GM12878 (cell line): Measurements from ENCODE around the gene CFAP58. TPM values are rescaled to one million over a fixed set of nuclear protein-coding genes. Genes with fewer than 3 reads are reported as not detected.

Experiments
- ATF7 ChIP-seq: fragments of 450-650 bp; IDR thresholded peaks from 2 replicates; pipeline ENCODE4 v1.6.1; 2016; ENCODE audit warnings: low read depth, mild to moderate bottlenecking
- BACH1 ChIP-seq: fragments of 450-650 bp; IDR thresholded peaks from 2 replicates; pipeline ENCODE4 v1.6.1; 2017; ENCODE audit warnings: mild to moderate bottlenecking, borderline replicate concordance
- CHD2 ChIP-seq: IDR thresholded peaks from 2 replicates; pipeline ENCODE4 v1.6.1; 2011; ENCODE audit warnings: low read depth, low read length, improper control_type of control experiment, borderline replicate concordance
- CREB1 ChIP-seq: IDR thresholded peaks from 2 replicates; pipeline ENCODE4 v1.6.1; 2012; ENCODE audit warnings: low read depth, mild to moderate bottlenecking, inconsistent platforms
- DPF2 ChIP-seq: fragments of 450-650 bp; IDR thresholded peaks from 2 replicates; pipeline ENCODE4 v1.6.1; 2017; ENCODE audit warnings: mild to moderate bottlenecking
- ETV6 ChIP-seq, 2 experiments: fragments of 450-650 bp in 1 of 2; IDR thresholded peaks in 1 of 2; conservative IDR thresholded peaks in 1 of 2; 2 replicates each; pipeline ENCODE4 v1.6.1; 2014; ENCODE audit warnings: antibody characterized with exemption in 1 of 2, borderline replicate concordance in 1 of 2, low read depth in 1 of 2, mild to moderate bottlenecking in 1 of 2, moderate library complexity in 1 of 2
- IKZF1 ChIP-seq: fragments of 450-650 bp; conservative IDR thresholded peaks from 2 replicates; pipeline ENCODE4 v1.6.1; 2017; ENCODE audit warnings: antibody characterized with exemption, mild to moderate bottlenecking
- IKZF2 ChIP-seq, 2 experiments: fragments of 450-650 bp; IDR thresholded peaks; 2 replicates each; pipeline ENCODE4 v1.6.1; 2017; ENCODE audit warnings: mild to moderate bottlenecking in 2 of 2, moderate library complexity in 2 of 2
- MTA2 ChIP-seq: fragments of 450-650 bp; IDR thresholded peaks from 2 replicates; pipeline ENCODE4 v1.6.1; 2016; ENCODE audit warnings: low read depth, mild to moderate bottlenecking, moderate library complexity
- NBN ChIP-seq: fragments of 450-650 bp; IDR thresholded peaks from 2 replicates; pipeline ENCODE4 v1.6.1; 2016
- PAX5 ChIP-seq: IDR thresholded peaks from 2 replicates; pipeline ENCODE4 v1.6.1; 2011; ENCODE audit warnings: low read depth, low read length, borderline replicate concordance
- TBL1XR1 ChIP-seq: IDR thresholded peaks from 2 replicates; pipeline ENCODE4 v1.6.1; 2012; ENCODE audit warnings: low read depth, low read length, improper control_type of control experiment
- TCF7 ChIP-seq: IDR thresholded peaks from 2 replicates; pipeline ENCODE4 v1.6.1; 2014; ENCODE audit warnings: antibody characterized with exemption, borderline replicate concordance
- YY1 ChIP-seq: IDR thresholded peaks from 2 replicates; pipeline ENCODE4 v1.6.1; 2011; ENCODE audit warnings: low read depth, mild to moderate bottlenecking, low read length
- ZNF384 ChIP-seq: IDR thresholded peaks from 2 replicates; pipeline ENCODE4 v1.6.1; 2012; ENCODE audit warnings: low read depth, mild to moderate bottlenecking, low read length, improper control_type of control experiment, borderline replicate concordance
- polyA plus RNA-seq, 11 experiments: library from polyadenylated mRNA; depleted of rRNA in 4 of 11; unstranded in 6 of 11; stranded (reverse) in 5 of 11; fragments of >200 nt; fragmentation: Nextera tagmentation in 4 of 11; fragmentation: Illumina TruSeq in 1 of 11; extraction: Ambion mirVana in 4 of 11; extraction: Trizol in 1 of 11; gene quantifications; 1 replicate in 1 of 11; 2 replicates in 10 of 11; pipeline versions ENCODE4 v1.2.1 to v1.2.3, GENCODE V29; 2011 to 2016; ENCODE audit warnings: inconsistent platforms in 2 of 11, missing spikeins in 2 of 11, low read depth in 1 of 11
- total RNA-seq, 4 experiments: library from RNA; depleted of rRNA in 3 of 4; stranded (reverse); fragments of >200 nt in 3 of 4; fragmentation: Illumina TruSeq in 1 of 4; extraction: Trizol in 1 of 4; gene quantifications; 2 replicates each; pipeline versions ENCODE4 v1.2.1 to v1.2.3, GENCODE V29; 2013 to 2021
- TF ChIP-seq, protein P1 (sequence below): fragments of 450-650 bp; IDR thresholded peaks from 2 replicates; pipeline ENCODE4 v1.6.1; 2017; ENCODE audit warnings: mild to moderate bottlenecking, moderate library complexity
- TF ChIP-seq, protein P2 (sequence below): fragments of 450-650 bp; IDR thresholded peaks from 2 replicates; pipeline ENCODE4 v1.6.1; 2014; ENCODE audit warnings: mild to moderate bottlenecking
- TF ChIP-seq, protein P3 (sequence below): fragments of 150-350 bp; IDR thresholded peaks from 2 replicates; pipeline ENCODE4 v1.6.1; 2016; ENCODE audit warnings: low read depth, low read length
- TF ChIP-seq, protein P4 (sequence below): fragments of 450-650 bp; IDR thresholded peaks from 2 replicates; pipeline ENCODE4 v1.6.1; 2017; ENCODE audit warnings: low read depth, mild to moderate bottlenecking, moderate library complexity
- TF ChIP-seq, protein P5 (sequence below): IDR thresholded peaks from 2 replicates; pipeline ENCODE4 v1.6.1; 2012; ENCODE audit warnings: low read length, inconsistent platforms

CFAP58 gene
- total and polyA plus RNA-seq, 10 of the 15 experiments (the other 5 are each of a cell fraction or from before 2014, with no cell fraction given), result 0.03 to 0.35 (median 0.21) TPM

DNA sequence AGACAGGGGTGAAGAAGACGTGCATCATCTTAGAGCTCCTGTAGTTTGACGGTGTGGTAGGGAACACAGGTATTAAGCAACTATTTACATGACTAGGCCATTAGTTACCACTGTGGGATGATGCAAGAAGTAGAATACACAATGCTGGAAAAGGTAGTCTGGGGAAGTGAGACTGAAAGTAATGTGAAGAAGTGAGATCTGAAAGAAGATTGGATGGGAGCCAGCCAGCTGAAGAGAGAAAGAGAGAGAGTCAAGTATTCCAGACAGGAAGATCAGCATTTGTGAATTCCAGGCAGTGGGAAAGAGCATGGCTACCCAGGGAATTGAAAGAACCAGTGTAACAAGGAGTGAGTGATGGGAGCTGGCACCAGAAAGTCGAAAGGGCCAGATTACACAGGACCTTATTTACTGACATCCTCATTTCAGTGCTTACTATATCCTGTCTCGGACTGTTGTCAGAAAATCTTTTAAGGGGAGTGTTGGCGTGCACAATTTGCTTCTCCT is 4.0 kb upstream of the CFAP58 start (continued):
- TF ChIP-seq PAX5 (peak; percentile 61; the same call in 1 of the 2 replicates), ATF7 (peak; percentile 91), CREB1 (peak; percentile 71), ZNF384 (no peak), CHD2 (no peak), NBN (peak; percentile 75), BACH1 (peak; percentile 42; the same call in 1 of the 2 replicates), IKZF1 (peak; percentile 97), ETV6 (conservative IDR thresholded peaks at IDR 0.05 in 1 of 2, IDR thresholded peaks at IDR 0.05 in 1 of 2; ENCODE audit: borderline replicate concordance in 1 of 2, low read depth in 1 of 2) (peak in 1 of 2 experiments; percentile 70; a peak in 2 of 4 replicates), IKZF2 (IDR thresholded peaks at IDR 0.05) (peak; percentile 100), MTA2 (peak; percentile 90), DPF2 (peak; percentile 88; the same call in 1 of the 2 replicates), TCF7 (no peak), TBL1XR1 (no peak), YY1 (no peak)
- TF ChIP-seq, protein P1, sequence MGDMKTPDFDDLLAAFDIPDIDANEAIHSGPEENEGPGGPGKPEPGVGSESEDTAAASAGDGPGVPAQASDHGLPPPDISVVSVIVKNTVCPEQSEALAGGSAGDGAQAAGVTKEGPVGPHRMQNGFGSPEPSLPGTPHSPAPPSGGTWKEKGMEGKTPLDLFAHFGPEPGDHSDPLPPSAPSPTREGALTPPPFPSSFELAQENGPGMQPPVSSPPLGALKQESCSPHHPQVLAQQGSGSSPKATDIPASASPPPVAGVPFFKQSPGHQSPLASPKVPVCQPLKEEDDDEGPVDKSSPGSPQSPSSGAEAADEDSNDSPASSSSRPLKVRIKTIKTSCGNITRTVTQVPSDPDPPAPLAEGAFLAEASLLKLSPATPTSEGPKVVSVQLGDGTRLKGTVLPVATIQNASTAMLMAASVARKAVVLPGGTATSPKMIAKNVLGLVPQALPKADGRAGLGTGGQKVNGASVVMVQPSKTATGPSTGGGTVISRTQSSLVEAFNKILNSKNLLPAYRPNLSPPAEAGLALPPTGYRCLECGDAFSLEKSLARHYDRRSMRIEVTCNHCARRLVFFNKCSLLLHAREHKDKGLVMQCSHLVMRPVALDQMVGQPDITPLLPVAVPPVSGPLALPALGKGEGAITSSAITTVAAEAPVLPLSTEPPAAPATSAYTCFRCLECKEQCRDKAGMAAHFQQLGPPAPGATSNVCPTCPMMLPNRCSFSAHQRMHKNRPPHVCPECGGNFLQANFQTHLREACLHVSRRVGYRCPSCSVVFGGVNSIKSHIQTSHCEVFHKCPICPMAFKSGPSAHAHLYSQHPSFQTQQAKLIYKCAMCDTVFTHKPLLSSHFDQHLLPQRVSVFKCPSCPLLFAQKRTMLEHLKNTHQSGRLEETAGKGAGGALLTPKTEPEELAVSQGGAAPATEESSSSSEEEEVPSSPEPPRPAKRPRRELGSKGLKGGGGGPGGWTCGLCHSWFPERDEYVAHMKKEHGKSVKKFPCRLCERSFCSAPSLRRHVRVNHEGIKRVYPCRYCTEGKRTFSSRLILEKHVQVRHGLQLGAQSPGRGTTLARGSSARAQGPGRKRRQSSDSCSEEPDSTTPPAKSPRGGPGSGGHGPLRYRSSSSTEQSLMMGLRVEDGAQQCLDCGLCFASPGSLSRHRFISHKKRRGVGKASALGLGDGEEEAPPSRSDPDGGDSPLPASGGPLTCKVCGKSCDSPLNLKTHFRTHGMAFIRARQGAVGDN, result no peak
- TF ChIP-seq, protein P2, sequence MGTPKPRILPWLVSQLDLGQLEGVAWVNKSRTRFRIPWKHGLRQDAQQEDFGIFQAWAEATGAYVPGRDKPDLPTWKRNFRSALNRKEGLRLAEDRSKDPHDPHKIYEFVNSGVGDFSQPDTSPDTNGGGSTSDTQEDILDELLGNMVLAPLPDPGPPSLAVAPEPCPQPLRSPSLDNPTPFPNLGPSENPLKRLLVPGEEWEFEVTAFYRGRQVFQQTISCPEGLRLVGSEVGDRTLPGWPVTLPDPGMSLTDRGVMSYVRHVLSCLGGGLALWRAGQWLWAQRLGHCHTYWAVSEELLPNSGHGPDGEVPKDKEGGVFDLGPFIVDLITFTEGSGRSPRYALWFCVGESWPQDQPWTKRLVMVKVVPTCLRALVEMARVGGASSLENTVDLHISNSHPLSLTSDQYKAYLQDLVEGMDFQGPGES, result no peak
- TF ChIP-seq, protein P3, sequence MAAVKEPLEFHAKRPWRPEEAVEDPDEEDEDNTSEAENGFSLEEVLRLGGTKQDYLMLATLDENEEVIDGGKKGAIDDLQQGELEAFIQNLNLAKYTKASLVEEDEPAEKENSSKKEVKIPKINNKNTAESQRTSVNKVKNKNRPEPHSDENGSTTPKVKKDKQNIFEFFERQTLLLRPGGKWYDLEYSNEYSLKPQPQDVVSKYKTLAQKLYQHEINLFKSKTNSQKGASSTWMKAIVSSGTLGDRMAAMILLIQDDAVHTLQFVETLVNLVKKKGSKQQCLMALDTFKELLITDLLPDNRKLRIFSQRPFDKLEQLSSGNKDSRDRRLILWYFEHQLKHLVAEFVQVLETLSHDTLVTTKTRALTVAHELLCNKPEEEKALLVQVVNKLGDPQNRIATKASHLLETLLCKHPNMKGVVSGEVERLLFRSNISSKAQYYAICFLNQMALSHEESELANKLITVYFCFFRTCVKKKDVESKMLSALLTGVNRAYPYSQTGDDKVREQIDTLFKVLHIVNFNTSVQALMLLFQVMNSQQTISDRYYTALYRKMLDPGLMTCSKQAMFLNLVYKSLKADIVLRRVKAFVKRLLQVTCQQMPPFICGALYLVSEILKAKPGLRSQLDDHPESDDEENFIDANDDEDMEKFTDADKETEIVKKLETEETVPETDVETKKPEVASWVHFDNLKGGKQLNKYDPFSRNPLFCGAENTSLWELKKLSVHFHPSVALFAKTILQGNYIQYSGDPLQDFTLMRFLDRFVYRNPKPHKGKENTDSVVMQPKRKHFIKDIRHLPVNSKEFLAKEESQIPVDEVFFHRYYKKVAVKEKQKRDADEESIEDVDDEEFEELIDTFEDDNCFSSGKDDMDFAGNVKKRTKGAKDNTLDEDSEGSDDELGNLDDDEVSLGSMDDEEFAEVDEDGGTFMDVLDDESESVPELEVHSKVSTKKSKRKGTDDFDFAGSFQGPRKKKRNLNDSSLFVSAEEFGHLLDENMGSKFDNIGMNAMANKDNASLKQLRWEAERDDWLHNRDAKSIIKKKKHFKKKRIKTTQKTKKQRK, result no peak
- TF ChIP-seq, protein P4, sequence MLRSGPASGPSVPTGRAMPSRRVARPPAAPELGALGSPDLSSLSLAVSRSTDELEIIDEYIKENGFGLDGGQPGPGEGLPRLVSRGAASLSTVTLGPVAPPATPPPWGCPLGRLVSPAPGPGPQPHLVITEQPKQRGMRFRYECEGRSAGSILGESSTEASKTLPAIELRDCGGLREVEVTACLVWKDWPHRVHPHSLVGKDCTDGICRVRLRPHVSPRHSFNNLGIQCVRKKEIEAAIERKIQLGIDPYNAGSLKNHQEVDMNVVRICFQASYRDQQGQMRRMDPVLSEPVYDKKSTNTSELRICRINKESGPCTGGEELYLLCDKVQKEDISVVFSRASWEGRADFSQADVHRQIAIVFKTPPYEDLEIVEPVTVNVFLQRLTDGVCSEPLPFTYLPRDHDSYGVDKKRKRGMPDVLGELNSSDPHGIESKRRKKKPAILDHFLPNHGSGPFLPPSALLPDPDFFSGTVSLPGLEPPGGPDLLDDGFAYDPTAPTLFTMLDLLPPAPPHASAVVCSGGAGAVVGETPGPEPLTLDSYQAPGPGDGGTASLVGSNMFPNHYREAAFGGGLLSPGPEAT, result peak; percentile 96
- TF ChIP-seq, protein P5, sequence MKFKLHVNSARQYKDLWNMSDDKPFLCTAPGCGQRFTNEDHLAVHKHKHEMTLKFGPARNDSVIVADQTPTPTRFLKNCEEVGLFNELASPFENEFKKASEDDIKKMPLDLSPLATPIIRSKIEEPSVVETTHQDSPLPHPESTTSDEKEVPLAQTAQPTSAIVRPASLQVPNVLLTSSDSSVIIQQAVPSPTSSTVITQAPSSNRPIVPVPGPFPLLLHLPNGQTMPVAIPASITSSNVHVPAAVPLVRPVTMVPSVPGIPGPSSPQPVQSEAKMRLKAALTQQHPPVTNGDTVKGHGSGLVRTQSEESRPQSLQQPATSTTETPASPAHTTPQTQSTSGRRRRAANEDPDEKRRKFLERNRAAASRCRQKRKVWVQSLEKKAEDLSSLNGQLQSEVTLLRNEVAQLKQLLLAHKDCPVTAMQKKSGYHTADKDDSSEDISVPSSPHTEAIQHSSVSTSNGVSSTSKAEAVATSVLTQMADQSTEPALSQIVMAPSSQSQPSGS, result peak; percentile 40; the same call in 1 of the 2 replicates
